NCI-H146 (cell line): ENCODE measurements around the gene BRDT.

Source experiments
- DNase-seq: peaks from one replicate; lab custom pipeline; 2025; lab: John Stamatoyannopoulos, UW

The BRDT gene

DNA sequence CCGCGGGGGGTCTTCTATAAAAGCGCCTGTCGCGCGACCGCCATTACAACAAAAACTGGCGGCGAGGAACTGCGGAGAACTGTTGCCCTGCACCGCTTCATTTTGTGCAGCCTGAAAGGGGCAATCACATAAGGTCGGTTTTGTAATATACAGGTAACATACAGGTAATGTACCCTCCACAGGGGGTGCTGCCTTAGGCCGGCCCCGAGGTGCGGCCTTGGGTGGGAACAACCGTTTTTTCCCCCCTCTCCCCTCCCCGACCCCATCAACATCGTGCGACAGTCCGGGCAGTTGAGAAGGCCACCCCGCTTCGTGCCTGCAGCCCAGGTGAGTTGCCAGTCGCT lies at the start of gene BRDT:
Gene BRDT (plus strand): TSS at position 46 of the 344 bp plus-strand sequence. CDS start 13,354 bp downstream, outside the sequence.
- no peak for DNase-seq

DNA sequence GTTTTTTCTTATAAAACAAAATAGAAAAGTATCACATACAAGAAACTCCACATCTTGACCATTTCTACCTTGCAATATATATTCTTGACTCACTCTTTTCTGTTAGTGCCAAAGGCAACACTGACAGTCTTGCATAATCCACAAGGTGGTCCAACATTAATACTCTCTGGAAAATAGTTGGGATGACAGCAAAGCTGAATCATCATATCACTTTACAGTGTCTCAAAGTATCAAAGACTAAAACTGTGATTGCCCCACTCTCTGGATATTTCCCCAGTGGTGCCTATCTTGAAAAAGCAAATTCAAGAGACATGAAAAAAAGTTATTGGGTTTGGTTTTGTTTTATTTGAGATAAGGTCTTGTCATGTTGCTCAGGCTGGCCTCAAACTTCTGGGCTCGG lies 48.6 kb upstream of the BRDT start:
- DNase-seq = no peak

DNA sequence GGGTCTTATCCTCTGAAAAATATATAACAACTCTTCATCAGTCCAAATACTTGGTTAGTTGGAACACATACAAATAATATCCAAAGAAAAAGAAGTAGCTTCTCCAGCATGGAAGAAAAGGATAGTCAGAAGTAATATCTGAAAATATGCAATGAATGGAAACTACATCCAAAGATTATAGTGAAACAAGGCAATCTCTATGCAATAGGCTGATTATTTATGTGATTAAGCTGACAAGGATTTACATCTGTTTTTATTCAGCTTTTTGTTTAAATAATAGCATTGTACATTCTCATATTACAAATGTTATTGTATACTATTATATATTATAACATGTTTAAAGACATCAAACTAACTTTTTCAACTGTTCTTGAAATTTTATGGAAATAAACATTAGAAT lies 48.0 kb upstream of the BRDT start:
- no peak for DNase-seq

DNA sequence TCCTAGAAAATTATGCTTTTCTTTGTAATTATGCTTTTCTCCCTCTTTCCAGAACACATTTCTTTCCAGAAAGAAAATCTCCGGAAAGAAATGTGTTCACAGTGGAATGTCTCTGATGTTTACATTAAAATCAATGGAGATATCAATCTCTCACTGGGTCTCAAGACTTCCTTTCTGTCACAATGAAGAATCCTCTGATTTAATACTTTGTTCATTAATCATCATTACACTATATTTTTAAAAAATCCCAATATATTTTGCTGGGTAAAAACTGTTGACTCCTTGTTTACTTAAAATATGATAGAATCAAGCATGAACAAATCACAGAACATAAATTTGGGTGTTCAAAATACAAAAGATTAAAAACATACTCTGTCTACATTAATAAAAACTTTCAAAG lies 36.9 kb upstream of the BRDT start:
- no peak for DNase-seq

DNA sequence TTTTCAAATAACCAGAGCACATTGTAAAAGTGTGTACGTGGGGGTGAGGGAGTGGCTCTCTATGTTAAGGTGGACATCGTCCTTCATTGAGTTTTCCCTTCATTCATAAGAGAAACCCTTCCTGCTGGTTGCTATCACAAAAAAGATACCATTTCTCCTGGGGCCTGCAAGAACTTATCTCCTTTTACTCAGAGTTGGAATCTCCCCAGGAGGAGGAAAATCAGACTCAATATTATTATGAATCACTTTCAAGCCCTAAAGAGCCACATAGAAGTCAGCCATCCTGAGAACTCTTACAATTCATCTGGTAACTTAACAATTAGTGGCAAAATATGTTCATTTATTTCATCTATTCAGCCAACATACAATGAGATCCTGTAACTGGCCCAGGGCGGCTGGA lies 36.2 kb upstream of the BRDT start:
- no peak for DNase-seq

DNA sequence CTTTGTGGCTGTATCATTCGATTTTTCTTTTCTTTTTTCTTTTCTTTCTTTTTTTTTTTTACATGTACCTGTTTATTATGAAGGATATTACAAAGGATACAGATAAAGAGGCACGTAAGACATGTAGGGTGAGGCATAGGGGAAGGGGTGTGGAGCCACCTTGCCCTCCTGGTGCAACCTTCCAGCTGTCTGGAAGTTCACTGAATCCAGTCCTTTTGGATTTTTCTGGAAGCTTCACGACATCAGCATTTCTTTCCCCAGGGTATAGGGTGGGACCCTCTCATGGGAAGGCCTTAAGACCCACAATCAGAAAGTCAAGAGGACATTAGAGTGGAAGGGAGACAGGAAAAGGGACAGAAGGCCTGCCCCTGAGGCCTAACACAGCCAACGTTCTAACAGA lies 33.2 kb upstream of the BRDT start:
- DNase-seq = no peak

DNA sequence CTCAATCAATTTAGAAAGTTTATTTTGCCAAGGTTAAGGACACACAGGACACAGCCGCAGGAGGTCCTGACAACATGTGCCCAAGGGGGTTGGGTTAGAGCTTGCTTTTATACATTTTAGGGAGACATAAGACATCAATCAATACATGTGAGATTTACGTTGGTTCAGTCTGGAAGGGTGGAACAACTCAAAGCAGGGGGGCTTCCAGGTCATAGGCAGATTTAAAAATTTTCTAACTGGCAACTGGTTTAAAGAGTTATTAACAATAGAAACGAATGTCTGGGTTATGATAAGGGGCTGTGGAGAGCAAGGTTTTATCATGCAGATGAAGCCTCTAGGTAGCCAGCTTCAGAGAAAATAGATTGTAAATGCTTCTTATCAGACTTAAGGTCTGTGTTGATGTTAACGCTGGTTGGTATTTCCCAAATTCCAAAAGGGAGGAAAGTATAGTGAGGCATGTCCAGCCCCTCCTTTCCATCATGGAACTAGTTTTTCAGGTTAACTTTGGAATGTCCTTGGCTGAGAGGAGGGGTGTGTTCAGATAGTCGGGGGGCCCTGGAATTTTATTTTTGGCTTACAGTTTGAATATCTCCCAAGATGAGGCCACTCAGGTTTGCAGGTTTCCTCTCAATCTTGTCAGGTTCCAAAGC lies 32.3 kb upstream of the BRDT start:
- no peak for DNase-seq

DNA sequence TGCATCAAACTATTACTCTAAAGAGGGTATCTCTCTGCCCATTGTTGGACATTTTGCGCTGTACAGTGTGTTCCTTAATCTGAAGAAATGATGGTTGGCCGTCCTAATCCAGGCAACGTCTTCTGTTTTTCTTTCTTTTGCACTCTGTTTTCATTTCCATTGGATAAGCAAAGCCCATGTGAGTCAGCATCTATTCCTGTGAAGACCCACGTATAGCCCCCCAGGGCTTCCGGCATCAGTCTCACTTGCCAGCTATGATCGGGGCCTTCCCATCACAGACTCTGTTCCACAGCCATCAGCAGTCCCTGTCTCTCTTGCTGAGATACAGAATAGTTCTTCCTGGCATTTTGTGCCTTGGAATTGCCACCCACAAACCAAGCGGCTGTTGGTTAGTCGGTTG lies 29.2 kb upstream of the BRDT start:
- no peak for DNase-seq

DNA sequence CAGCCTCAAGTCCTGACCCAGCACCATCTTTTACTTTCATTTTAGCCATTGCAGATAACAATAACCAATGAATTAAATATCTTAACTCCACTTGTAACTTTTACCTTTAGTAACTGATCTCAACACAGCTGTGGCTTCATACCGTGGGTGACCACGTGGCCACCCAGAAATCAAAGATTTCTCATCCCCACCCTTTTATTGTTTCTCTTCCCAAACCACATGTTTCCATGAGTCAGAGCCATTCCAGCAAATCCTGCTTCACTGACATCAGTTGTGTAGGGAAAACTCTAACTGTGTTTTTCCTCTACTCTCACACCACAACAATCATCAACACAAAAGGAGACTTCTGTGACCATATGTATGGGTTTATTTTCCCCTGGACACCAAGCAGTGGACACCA lies 25.1 kb upstream of the BRDT start:
- DNase-seq = no peak

DNA sequence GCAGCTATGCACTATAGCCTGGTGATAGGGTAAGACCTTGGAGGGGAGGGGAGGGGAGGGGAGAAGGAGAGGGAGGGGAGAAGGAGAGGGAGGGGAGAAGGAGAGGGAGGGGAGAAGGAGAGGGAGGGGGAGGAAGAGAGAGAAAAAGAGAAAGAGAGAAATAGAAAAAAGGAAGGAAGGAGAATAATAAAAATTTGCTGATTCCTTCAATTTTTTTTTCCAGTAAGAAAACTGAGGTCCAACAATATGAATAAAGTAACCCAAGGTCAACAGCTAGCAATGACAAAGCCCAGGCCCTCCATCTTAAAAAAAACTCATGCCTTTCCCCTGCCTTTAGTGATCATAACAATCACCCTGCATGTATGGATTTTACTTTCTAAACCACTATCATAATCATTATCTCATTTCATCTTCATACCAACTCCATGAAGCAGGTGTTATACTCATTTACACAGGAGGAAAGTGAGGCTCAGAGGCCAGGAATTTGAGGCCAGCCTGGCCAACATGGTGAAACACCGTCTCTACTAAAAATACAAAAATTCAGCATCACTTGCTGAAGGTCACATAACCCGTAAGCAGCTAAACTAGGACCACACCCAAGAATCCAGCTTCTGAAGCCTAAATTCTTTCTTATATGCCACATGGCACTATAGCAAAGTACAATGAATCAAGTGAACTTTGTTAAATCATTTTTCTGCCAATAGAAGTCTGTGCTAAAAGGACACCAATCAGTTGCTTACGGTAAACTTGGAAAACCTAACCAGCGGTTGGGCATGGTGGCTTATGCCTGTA lies 23.4 kb upstream of the BRDT start:
- DNase-seq = no peak

DNA sequence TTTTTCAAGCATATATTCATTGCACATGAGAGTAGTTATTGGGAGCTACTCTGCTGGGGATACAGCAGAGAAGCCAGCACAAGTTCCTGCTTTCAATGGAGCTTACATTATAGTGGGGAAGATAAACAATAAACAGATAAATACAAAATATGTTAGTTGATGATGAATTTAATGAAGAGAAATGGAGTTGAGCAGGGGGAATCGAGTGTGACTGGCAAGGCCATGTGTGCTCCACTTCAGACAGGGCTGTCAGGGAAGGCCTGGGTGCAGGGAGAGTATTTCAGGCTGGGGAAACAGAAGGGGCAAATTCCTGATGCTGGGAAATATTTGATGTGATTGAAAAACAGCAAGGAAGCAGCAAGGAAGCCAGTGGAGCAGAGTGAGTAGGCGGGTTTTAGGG lies 21.2 kb upstream of the BRDT start:
- DNase-seq = no peak

DNA sequence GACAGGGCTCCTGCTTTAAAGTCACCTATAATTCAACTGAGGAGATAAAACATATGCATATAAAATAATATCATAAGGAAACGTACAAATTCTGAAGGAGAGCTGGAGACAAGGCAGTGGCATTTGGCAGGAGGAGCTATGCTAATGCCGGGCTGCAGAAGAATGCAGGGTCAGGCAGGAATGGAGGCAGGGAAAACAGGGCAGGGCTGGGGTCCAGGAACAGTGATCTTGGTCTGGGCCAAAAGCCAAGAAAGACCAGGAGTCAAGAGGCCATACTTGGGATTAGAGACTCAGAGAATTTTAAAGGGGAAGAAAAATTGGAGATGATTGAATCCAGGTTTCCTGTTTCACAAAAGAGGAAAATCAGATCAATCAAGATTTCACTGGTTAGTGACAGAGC lies 20.0 kb upstream of the BRDT start:
- DNase-seq = no peak

DNA sequence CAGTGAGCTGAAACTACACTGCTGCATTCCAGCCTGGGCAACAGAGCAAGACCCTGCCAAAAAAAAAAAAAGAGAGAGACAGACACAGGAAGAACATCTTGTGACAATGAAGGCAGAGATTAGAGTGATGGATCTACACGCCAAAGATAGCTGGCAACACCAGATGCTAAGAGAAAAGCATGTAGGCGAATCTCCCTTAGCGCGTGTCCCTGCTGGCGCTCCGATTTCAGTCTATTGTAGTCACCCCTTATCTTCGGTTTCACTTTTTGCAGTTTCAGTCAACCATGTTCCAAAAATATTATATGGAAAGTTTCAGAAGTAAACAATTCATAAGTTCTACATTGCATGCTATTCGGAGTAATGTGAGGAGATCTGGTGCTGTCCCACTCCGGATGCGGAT lies 11.6 kb upstream of the BRDT start:
- no peak for DNase-seq

DNA sequence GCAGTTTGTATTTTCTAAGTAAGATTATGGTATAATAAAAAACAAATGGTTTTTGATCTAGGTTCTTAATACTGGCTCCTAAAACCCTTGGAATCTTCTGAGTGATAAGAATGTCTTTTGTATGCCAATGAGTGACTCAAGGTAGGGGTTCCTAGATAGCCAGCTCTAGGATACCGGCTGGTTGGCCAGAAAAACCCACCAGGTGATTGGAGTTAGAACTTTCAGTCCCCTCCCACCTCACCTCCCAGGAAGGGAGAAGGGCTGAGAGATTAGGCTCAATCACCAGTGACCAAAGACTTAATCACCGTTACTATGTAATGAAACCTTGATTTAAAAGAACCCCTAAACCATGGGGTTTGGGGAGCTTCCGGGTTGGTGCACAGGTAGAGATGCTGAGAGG lies 8.7 kb upstream of the BRDT start:
- DNase-seq = no peak

DNA sequence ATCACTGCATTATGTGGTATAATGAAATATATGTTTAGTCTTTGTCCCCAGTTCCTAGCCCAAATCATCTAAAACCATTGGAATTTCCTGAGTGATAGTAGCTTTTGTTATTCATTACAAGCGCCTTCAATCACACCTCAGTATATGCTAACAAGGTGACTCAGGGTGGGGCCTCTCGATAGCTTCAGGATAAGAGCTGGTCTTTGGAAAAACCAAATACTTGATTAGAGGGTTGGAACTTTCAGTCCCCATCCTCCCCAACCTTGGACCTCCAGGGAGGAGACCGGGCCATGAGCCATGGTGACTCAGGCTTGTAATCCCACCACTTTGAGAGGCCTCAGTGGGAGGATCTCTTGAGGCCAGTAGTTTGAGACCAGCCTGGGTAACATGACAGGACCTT lies 5.1 kb upstream of the BRDT start:
- DNase-seq = no peak

DNA sequence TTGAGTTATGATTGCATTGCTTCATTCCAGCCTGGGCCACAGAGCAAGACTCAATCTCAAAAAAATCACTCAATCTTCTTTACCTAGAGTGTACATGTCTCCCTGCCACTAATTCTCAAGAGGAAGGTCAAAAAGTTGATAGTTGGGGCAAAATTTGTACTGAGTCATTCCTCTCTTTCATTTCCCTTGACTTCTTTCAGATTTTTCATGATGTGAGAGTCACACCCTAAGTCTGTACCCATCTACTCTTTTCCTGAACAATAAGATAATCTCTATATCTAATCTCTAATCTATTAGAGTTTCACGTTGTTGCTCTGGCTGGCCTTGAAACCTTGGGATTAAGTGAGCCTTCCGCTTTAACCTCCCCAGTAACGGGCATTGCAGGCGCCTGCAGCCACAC lies 1.1 kb upstream of the BRDT start:
- DNase-seq = no peak

DNA sequence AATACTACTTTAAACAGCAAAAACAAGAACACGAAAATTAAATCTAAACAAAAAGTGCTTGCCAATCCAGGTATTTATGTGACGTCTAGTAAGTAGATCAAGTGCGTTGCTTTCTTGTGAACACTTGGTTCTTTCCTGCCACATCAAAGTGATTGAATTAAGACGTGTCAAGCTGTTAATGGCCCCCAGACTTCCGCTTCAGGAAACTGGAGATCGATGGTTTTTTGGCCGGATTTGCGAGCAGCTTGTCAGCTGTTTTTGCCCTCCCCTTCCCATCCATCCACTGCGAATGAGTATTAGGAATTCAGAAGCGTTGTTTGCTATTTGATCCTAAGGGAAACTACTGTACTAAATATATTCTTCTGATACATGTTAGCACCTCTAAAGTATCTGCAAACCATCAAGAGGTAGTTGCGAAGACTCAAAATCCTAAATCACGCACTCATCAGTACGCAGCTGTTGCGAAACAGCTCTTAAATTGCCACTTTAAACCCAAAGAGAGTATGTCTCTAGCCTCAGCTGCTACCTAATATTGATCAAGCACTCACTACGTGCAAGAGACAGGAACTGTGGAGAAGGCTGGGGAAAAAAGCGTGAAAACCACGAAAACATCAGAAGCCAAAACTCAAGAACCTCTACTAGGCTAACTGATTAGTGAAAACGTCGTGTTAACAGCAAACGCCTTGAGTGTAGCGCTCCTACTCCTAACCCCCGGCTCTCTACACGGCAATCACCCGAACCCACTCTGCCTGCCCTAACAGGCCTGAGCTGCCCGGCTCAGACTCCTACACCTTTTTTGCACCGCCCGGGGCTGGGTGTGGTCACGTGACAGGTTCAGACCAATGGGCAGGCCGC lies 473 bp upstream of the BRDT start:
- no peak for DNase-seq

DNA sequence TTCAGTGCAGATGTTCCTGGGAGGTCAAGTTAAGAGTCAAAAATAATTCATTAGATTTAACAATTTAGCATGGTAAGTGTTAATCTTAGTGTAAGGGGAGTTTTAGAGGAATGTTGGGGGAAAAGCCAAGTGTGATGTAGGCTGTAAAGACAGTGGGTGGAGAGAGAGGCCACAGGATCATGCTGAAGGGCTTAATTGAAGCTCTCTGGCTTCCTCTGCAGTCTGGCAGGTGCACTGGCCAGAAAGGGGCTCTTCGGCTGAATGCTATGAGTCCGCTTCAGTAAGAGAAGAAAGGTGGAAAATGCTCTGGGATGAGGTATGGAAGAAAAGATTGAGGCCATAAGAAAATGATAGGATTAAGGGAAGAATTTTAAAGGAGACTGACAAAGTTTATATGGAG lies 3.0 kb downstream of the BRDT start:
- DNase-seq = no peak

DNA sequence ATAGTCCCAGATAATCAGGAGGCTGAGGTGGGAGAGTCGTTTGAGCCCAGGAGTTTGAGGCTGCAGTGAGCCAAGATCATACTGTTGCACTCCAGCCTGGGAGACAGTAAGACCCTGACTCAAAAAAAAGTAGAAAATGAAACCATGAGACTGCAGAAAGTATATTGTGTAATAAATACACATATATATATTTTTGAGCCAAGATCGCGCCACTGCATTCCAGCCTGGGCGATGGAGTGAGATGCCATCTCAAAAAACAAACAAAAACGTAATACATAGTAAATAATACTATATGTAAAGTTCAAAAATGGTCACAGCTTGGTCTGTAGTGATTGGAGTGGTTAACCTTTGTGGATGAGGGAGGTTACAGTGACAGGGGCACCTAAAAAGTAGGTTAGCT lies 9.7 kb downstream of the BRDT start:
- no peak for DNase-seq

DNA sequence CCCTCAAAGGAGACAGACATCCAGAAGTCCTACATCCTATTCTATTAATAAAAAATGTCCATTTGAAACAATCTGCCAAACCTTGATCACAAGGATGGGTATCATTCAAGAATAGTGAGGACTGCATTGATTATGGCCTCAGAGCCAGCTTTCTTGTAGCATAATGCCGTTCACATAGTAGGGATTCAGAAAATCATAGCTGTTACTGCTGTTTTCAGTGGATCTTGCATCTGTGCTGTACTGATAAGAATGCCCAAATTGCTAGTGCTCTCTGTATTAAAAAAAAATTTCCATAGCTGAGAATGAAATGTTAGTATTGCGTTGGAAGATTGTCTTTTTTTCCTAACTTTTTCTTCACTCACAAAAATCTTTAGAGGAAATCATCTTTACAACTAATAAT lies 19.1 kb downstream of the BRDT start:
- DNase-seq = no peak

DNA sequence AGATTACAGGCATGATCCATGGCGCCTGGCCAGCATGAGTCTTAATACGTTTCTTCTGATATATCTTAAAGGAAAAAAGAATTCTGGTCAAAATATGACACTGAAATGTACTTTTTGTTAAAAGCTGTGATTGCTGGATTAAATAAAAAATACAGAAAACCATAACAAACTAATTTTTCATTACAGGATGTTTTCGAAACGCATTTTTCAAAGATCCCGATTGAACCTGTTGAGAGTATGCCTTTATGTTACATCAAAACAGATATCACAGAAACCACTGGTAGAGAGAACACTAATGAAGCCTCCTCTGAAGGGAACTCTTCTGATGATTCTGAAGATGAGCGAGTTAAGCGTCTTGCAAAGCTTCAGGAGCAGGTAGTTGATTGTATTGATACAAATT lies 30.2 kb downstream of the BRDT start:
- DNase-seq = no peak

DNA sequence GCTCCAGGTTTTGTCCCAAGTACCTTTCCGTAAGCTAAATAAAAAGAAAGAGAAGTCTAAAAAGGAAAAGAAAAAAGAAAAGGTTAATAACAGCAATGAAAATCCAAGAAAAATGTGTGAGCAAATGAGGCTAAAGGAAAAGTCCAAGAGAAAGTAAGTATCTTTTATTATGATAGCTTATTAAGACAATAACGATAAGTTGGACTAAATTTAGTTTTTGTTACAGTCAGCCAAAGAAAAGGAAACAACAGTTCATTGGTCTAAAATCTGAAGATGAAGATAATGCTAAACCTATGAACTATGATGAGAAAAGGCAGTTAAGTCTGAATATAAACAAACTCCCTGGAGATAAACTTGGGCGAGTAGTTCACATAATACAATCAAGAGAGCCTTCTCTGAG lies 31.5 kb downstream of the BRDT start:
- DNase-seq = no peak

DNA sequence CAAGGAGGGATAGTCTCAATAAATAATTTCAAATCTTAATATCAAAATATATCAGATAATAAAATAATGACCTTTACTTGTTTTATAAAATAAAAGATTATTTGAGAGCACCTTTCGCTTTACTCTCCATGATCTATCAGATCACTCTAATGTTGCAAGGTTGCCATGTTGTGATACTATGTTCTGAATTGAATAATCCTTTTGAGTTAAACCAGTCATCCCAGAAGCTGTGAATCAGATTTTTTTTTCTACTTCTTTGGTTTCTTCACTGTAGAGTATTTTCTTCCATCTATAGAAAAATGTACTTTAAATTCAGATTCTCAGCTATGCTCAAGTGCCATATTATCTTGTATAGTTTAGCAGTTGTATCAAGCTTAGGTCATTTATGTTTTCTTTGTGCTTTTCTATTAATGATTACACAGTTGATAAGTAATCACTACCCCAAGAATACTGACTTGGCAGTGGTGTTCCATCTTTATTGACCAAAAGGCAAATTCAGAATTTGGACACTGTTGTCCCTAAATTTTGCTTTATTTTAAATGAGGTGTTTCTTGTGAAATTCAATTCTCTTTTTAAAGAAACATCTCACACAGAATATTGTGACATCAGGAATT lies 32.9 kb downstream of the BRDT start:
- no peak for DNase-seq
